OCI-LY1 (cell line): ENCODE results near the gene DIP2B.

Source experiments
- H2AFZ ChIP-seq: fragments of 200-600 bp; sonication (generic), shearing (Covaris generic); 2 replicates; pipeline ENCODE4 v1.6.0; 2014; ENCODE audit warnings: antibody characterized with exemption, mild to moderate bottlenecking, low read length
- H3F3A ChIP-seq: fragments of 200-600 bp; sonication (generic), shearing (Covaris generic); 2 replicates; pipeline ENCODE4 v1.6.0; 2014; ENCODE audit warnings: mild to moderate bottlenecking, antibody characterized with exemption, low read length, moderate library complexity; ENCODE audit not compliant: insufficient read depth
- H3K27ac ChIP-seq: fragments of 200-600 bp; sonication (generic); 2 replicates; pipeline ENCODE4 v1.5.1; 2014; ENCODE audit warnings: low read length, mixed run types, mild to moderate bottlenecking, low read depth; ENCODE audit not compliant: poor library complexity, severe bottlenecking
- H3K27me3 ChIP-seq: fragments of 200-600 bp; sonication (generic); 2 replicates; pipeline ENCODE4 v1.6.0; 2014; ENCODE audit warnings: antibody characterized with exemption, mild to moderate bottlenecking, low read length, moderate library complexity; ENCODE audit not compliant: insufficient read depth
- H3K36me3 ChIP-seq: fragments of 200-600 bp; sonication (generic); 2 replicates; pipeline ENCODE4 v1.6.1; 2014; ENCODE audit warnings: mild to moderate bottlenecking, antibody characterized with exemption, low read length, moderate library complexity, mixed read lengths; ENCODE audit not compliant: insufficient read depth
- H3K4me1 ChIP-seq: fragments of 200-600 bp; sonication (generic); 2 replicates; pipeline ENCODE4 v1.5.1; 2014; ENCODE audit warnings: mild to moderate bottlenecking, low read length, moderate library complexity; ENCODE audit not compliant: insufficient read depth, severe bottlenecking
- H3K4me2 ChIP-seq: fragments of 200-600 bp; sonication (generic), shearing (Covaris generic); 2 replicates; pipeline ENCODE4 v1.6.1; 2014; ENCODE audit warnings: low read length
- H3K4me3 ChIP-seq: fragments of 200-600 bp; sonication (generic); 2 replicates; pipeline ENCODE4 v1.5.1; 2014; ENCODE audit warnings: low read length, low read depth, mild to moderate bottlenecking, mixed read lengths; ENCODE audit not compliant: poor library complexity, severe bottlenecking
- H3K79me2 ChIP-seq: fragments of 200-600 bp; shearing (Covaris generic); 2 replicates; pipeline ENCODE4 v1.6.1; 2016; ENCODE audit warnings: mixed run types, low read length, mixed read lengths; ENCODE audit not compliant: insufficient read depth
- H3K9ac ChIP-seq: fragments of 200-600 bp; sonication (generic), shearing (Covaris generic); 2 replicates; pipeline ENCODE4 v1.6.1; 2014; ENCODE audit warnings: mild to moderate bottlenecking, low read length, mixed read lengths
- H3K9me2 ChIP-seq: fragments of 200-600 bp; sonication (generic), shearing (Covaris generic); 2 replicates; pipeline ENCODE4 v1.6.1; 2014; ENCODE audit warnings: low read depth, mild to moderate bottlenecking, low read length, mixed read lengths
- H3K9me3 ChIP-seq: fragments of 200-600 bp; shearing (Covaris generic); 2 replicates; pipeline ENCODE4 v1.6.1; 2014; ENCODE audit warnings: low read length, mixed read lengths
- H4K20me1 ChIP-seq: fragments of 200-600 bp; sonication (generic), shearing (Covaris generic); 2 replicates; pipeline ENCODE4 v1.6.0; 2016; ENCODE audit warnings: mild to moderate bottlenecking, low read length; ENCODE audit not compliant: insufficient read depth
- EZH2 ChIP-seq: fragments of 200-600 bp; sonication (generic), shearing (Covaris generic); IDR thresholded peaks from 2 replicates; pipeline ENCODE4 v1.8.0; 2017; ENCODE audit warnings: borderline replicate concordance, mixed run types, mild to moderate bottlenecking, antibody characterized with exemption, low read length, moderate library complexity, mixed read lengths
- TF ChIP-seq, protein P1 (sequence below): fragments of 200-600 bp; sonication (generic), shearing (Covaris generic); IDR thresholded peaks from 2 replicates; pipeline ENCODE4 v1.5.1; 2017; ENCODE audit warnings: mild to moderate bottlenecking, antibody characterized with exemption, low read length, moderate library complexity, mixed read lengths

DIP2B gene

DNA sequence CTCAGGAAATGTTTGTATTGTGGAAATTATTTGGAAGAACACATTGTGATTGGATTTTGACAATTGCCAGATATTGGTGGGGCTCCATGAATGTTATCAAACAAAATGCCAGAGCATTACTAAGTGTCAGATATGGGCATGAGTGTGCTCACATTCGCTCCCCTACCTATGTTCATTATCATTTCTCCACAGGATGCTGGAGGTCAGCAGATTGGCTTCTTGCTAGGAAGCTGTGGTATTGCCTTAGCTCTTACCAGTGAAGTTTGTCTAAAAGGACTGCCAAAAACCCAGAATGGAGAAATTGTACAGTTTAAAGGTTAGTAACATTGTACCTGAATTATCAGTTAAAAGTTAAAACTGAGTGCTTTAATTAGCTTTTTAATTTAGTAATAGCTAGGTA is 180.9 kb downstream of the DIP2B start:
- TF ChIP-seq, protein P1, sequence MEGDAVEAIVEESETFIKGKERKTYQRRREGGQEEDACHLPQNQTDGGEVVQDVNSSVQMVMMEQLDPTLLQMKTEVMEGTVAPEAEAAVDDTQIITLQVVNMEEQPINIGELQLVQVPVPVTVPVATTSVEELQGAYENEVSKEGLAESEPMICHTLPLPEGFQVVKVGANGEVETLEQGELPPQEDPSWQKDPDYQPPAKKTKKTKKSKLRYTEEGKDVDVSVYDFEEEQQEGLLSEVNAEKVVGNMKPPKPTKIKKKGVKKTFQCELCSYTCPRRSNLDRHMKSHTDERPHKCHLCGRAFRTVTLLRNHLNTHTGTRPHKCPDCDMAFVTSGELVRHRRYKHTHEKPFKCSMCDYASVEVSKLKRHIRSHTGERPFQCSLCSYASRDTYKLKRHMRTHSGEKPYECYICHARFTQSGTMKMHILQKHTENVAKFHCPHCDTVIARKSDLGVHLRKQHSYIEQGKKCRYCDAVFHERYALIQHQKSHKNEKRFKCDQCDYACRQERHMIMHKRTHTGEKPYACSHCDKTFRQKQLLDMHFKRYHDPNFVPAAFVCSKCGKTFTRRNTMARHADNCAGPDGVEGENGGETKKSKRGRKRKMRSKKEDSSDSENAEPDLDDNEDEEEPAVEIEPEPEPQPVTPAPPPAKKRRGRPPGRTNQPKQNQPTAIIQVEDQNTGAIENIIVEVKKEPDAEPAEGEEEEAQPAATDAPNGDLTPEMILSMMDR = no peak
- no peak for TF ChIP-seq EZH2
- no peak overlapping the region for H3K27ac ChIP-seq
- no peaks in the 10 kb centered on the region for H4K20me1 ChIP-seq
- no peak overlapping the region for H3K9ac ChIP-seq
- H3K4me1 ChIP-seq = no peaks in the 10 kb centered on the region
- H3K27me3 ChIP-seq = no peaks in the 10 kb centered on the region
- H3K36me3 ChIP-seq = peaks cover 20% of the 10 kb centered on the region; the same call in 1 of the 2 replicates
- no peaks in the 10 kb centered on the region for H3K79me2 ChIP-seq
- H3F3A ChIP-seq = no peaks in the 10 kb centered on the region; the same call in 1 of the 2 replicates
- H2AFZ ChIP-seq = no peak overlapping the region
- no peaks in the 10 kb centered on the region for H3K9me3 ChIP-seq
- H3K4me2 ChIP-seq = no peak overlapping the region
- no peaks in the 10 kb centered on the region for H3K9me2 ChIP-seq
- H3K4me3 ChIP-seq = no peak overlapping the region

- no peak overlapping the region for H3K9ac ChIP-seq
- TF ChIP-seq, protein P1 = no peak
- no peak for TF ChIP-seq EZH2
- no peaks in the 10 kb centered on the region; the same call in 1 of the 2 replicates for H3F3A ChIP-seq
- H3K9me3 ChIP-seq = no peaks in the 10 kb centered on the region
- no peaks in the 10 kb centered on the region for H3K27me3 ChIP-seq
- H3K36me3 ChIP-seq = peaks cover 19% of the 10 kb centered on the region; the same call in 1 of the 2 replicates
- H3K9me2 ChIP-seq = no peaks in the 10 kb centered on the region
- H3K79me2 ChIP-seq = no peaks in the 10 kb centered on the region
- H3K4me3 ChIP-seq = no peak overlapping the region
- no peak overlapping the region for H3K4me2 ChIP-seq
- no peaks in the 10 kb centered on the region for H3K4me1 ChIP-seq
- no peaks in the 10 kb centered on the region for H4K20me1 ChIP-seq
- H2AFZ ChIP-seq = no peak overlapping the region
- H3K27ac ChIP-seq = no peak overlapping the region
Observed at GRCh38 chr12:50686406-50686805, 181.6 kb downstream of the DIP2B start.

GRCh38 chr12:50686976-50687375 is 182.2 kb downstream of the DIP2B start:
- H3K4me2 ChIP-seq = no peak overlapping the region
- H3K79me2 ChIP-seq = no peaks in the 10 kb centered on the region
- H2AFZ ChIP-seq = no peak overlapping the region
- H3K9ac ChIP-seq = no peak overlapping the region
- no peaks in the 10 kb centered on the region for H3K27me3 ChIP-seq
- no peaks in the 10 kb centered on the region for H3K9me2 ChIP-seq
- no peak overlapping the region for H3K27ac ChIP-seq
- no peaks in the 10 kb centered on the region for H4K20me1 ChIP-seq
- no peak overlapping the region for H3K4me3 ChIP-seq
- no peaks in the 10 kb centered on the region for H3K9me3 ChIP-seq
- H3K4me1 ChIP-seq = no peaks in the 10 kb centered on the region
- H3F3A ChIP-seq = no peaks in the 10 kb centered on the region; the same call in 1 of the 2 replicates
- H3K36me3 ChIP-seq = peaks cover 15% of the 10 kb centered on the region; the same call in 1 of the 2 replicates
- TF ChIP-seq EZH2 = no peak
- TF ChIP-seq, protein P1 = no peak
